ENCODE data around the gene NFIA.

The NFIA gene

DNA sequence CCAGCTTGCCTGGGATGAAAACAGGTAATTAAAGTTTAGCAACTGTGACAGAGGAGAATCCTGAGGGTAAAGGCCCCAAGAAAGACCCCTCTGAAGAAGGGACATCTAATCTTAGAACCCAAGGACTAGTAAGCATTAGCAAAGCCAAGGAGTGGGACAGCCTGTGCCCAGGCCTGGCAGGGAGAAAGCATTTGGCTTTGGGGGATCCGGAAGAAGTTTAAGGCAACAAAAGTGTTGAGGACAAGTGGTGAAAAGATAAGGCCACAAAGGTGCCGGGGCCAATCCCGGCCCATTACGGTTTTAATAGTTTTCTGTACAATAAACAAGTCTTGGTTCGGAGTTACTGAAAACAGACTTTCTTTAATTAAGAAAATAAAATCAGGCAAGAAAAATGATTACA, 367.0 kb downstream of the NFIA start:
- in situ Hi-C loops (cut with HindIII; ENCODE audit: low sequenced_read_pairs): no loop called here
- TF ChIP-seq, protein P1, sequence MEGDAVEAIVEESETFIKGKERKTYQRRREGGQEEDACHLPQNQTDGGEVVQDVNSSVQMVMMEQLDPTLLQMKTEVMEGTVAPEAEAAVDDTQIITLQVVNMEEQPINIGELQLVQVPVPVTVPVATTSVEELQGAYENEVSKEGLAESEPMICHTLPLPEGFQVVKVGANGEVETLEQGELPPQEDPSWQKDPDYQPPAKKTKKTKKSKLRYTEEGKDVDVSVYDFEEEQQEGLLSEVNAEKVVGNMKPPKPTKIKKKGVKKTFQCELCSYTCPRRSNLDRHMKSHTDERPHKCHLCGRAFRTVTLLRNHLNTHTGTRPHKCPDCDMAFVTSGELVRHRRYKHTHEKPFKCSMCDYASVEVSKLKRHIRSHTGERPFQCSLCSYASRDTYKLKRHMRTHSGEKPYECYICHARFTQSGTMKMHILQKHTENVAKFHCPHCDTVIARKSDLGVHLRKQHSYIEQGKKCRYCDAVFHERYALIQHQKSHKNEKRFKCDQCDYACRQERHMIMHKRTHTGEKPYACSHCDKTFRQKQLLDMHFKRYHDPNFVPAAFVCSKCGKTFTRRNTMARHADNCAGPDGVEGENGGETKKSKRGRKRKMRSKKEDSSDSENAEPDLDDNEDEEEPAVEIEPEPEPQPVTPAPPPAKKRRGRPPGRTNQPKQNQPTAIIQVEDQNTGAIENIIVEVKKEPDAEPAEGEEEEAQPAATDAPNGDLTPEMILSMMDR (IDR thresholded peaks at IDR 0.05; ENCODE audit: low read depth, low read length): no peak
- H3K4me3 ChIP-seq (ENCODE audit: low read depth, low read length): no peak overlapping the region
- DNase-seq (ENCODE audit: low read depth, low spot score): no peak

DNA sequence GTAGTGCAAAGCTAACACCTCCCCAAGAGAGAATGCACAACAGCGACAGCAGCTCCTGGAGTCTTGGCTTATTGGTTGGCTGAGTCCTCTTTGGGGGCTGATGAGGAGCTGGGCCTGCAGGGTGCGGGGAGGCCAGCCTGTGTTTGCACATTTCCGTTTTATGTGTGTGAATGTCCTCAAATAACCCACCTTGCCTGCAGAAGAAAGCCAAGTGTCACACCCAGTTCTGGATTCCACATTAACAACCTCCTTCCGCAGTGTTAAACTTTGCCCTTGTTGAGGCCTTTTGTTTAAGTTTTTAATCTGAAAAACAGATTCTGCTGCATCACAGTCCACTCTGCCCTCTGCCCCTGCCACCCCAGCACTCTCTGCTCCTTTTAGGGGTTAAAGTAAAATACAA, 368.1 kb downstream of the NFIA start:
- H3K4me3 ChIP-seq (ENCODE audit: low read depth, low read length): no peak overlapping the region
- TF ChIP-seq, protein P1 (IDR thresholded peaks at IDR 0.05; ENCODE audit: low read depth, low read length): no peak
- in situ Hi-C loops (cut with HindIII; ENCODE audit: low sequenced_read_pairs): no loop called here
- peak; percentile 21 for DNase-seq (ENCODE audit: low read depth, low spot score)

DNA sequence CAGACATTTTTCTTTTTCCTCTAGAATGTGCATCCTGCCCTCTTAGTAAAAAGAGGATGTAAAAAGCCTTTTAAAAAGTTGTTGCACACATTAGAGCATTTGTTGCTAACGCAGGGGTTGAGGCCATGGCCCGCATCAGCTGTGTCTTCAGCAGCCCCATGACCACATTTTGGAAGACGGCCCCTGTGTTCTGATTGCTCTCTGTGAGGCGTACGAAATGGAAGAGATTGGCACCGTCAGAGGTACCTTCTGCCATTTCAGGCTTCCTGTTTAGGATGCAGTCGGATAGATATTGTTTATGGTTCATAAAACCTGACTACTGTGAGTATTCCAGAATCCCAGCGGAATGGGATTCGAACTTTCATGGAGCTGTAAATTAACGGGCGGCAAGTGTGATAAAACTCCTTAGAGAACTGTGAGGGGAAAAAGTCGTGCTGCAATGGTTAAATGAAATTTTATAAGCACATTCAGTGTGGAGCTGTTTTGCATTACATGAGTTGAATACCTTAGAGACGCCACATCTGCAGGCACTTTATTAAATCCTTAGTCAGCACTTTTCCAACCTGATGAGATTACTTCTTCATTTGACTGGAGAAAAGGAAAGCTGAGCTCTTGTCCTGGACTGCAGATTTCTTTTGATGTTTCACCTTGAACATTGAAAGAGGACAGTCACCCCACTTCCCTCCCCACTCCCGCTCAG, 368.7 kb downstream of the NFIA start:
- TF ChIP-seq, protein P1 (IDR thresholded peaks at IDR 0.05; ENCODE audit: low read depth, low read length): no peak
- no peak overlapping the region for H3K4me3 ChIP-seq (ENCODE audit: low read depth, low read length)
- DNase-seq (ENCODE audit: low read depth, low spot score): no peak
- in situ Hi-C loops (cut with HindIII; ENCODE audit: low sequenced_read_pairs): no loop called here

DNA sequence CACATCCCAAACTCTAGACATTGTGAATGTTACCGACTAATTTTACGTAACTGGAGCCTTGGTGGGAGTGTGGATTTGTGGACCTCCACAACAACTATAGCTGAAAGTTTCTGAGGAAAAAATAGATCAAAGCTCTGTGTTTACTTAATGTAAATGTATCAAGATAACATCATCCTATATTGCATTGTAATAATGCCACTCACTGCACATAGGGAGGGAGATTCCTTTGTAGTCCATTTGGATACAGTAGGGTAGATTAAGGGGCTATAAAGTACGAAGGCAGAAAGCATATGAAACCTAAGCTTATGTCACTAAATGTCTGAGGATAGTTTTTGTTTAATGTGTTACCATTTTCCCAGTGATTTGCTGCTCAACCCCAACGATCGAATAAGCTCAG, 369.2 kb downstream of the NFIA start:
- TF ChIP-seq, protein P1 (IDR thresholded peaks at IDR 0.05; ENCODE audit: low read depth, low read length): no peak
- H3K4me3 ChIP-seq (ENCODE audit: low read depth, low read length): no peak overlapping the region
- in situ Hi-C loops (cut with HindIII; ENCODE audit: low sequenced_read_pairs): no loop called here
- DNase-seq (ENCODE audit: low read depth, low spot score): no peak

DNA sequence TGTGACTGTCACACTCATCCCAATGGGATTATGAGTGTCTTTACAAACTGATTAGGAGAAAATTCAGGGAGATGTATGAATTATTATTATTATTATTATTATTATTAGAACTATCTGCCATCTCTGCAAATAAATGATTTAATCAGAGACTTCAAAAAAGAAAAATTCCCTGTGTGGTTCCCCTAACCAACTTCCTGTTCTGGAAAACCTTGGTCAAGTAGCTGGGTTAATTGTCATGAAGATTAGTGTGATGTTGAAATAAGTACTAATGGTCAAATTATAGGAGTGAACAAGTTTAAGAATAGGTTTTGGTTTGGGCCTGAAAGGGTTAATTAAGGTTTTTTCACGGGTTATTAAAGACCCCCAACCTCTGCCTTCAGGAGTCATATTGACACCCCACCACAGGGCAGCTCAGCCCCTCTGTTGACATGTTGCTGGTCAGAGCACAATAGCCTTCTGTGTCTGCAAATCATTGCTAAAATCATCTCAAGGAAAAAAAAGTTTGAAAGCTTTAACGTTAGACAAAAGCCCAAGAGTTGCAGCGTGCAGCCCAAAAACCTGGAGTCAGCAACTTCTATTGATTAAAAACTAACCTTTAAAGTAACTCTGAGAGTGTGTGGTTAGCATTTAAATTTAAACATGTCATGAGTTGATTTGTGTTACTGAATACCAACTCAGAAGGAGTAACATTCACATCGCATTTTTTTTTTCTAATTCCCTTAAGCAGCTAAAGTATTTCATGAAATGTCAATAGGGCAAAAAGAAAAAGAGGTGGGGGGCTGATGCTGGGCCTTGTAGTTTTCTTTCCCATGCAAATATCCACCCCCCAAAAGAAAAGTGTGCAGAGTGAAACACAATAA, 370.0 kb downstream of the NFIA start:
- TF ChIP-seq, protein P1 (IDR thresholded peaks at IDR 0.05; ENCODE audit: low read depth, low read length): no peak
- no peak overlapping the region for H3K4me3 ChIP-seq (ENCODE audit: low read depth, low read length)
- in situ Hi-C loops (cut with HindIII; ENCODE audit: low sequenced_read_pairs): no loop called here
- DNase-seq (ENCODE audit: low read depth, low spot score): no peak

DNA sequence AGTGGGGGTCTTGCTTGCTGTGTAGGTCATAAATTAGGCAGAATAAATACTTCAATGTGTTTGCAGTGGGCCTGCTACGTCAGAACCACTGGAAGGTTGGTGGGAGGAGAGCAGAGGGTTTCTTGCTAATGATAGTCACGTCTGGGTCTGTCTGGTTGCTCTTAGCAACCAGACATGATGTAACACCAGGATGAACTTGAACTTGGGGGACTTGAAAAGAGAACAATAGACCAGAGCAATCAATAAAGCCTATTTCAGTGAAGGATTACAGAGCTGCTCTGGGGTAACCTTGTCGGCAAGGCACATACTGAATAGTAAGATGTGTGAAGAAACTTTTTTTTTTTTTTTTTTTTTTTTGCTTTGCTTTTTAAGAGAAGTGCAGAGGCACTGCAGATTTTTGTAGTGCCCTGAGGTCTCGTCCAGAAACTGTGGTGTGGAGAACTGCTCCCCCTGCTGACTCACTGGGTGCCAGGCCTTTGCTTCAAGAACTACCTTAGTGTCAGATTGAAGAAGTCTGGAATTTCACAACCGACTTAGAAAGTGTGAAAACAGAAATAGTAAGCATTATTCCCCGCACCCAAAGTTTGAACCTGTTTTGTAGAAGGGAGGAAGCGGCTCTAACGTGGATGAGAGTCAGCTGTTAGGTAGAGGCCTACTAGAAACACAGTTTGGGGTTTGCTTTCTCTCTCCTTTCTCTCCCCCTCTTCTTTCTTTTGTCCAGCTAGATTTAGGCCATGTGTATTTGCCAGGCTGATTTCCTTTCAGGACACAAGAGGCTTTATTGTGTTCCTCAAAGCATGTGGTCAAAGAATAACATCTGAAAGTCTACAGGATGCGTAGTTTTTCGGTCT, 371.0 kb downstream of the NFIA start:
- TF ChIP-seq, protein P1 (IDR thresholded peaks at IDR 0.05; ENCODE audit: low read depth, low read length): peak; percentile 88
- H3K4me3 ChIP-seq (ENCODE audit: low read depth, low read length): no peak overlapping the region
- in situ Hi-C loops (cut with HindIII; ENCODE audit: low sequenced_read_pairs): no loop called here
- DNase-seq (ENCODE audit: low read depth, low spot score): peak; percentile 98

All from astrocyte of the spinal cord (primary cell).